ENCODE data around the gene LAMA5.

The LAMA5 gene

GRCh38 chr20:62370115-62370806, 3.1 kb upstream of the LAMA5 start:
- DNase-seq, result peak; percentile 53

- DNase-seq, result no peak
Measured at GRCh38 chr20:62369815-62370114, 2.7 kb upstream of the LAMA5 start.

GRCh38 chr20:62368976-62369814, 2.1 kb upstream of the LAMA5 start:
- DNase-seq, result peak; percentile 89

GRCh38 chr20:62368392-62368975, 1.4 kb upstream of the LAMA5 start:
- DNase-seq, result peak; percentile 25

GRCh38 chr20:62367633-62368391, 700 bp upstream of the LAMA5 start:
- DNase-seq, result no peak

GRCh38 chr20:62366370-62367135, 559 bp downstream of the LAMA5 start:
- DNase-seq, result no peak

- peak; percentile 70 for DNase-seq
Measured at GRCh38 chr20:62365814-62366369, 1.2 kb downstream of the LAMA5 start.

- no peak for DNase-seq
Measured at GRCh38 chr20:62364911-62365736, 2.0 kb downstream of the LAMA5 start.

- peak; percentile 37 for DNase-seq
Measured at GRCh38 chr20:62363920-62364851, 2.9 kb downstream of the LAMA5 start.

GRCh38 chr20:62362991-62363919, 3.9 kb downstream of the LAMA5 start:
- peak; percentile 37 for DNase-seq

- no peak for DNase-seq
Measured at GRCh38 chr20:62362590-62362940, 4.5 kb downstream of the LAMA5 start.

GRCh38 chr20:62361799-62362589, 5.1 kb downstream of the LAMA5 start:
- peak; percentile 63 for DNase-seq

- no peak for DNase-seq
Measured at GRCh38 chr20:62360854-62361798, 6.0 kb downstream of the LAMA5 start.

- DNase-seq, result peak; percentile 81
Measured at GRCh38 chr20:62359491-62360121, 7.5 kb downstream of the LAMA5 start.

GRCh38 chr20:62359043-62359490, 8.0 kb downstream of the LAMA5 start:
- no peak for DNase-seq
